Choroid plexus epithelial cell (primary cell): Measurements from ENCODE around the gene B3GNT8.
"Not testable (repeated sequence)": the region's sequence is repeated elsewhere in the genome, so short reads cannot be mapped to it uniquely, and the experiment has no call there.

Experiments
- DNase-seq: peaks from one replicate; pipeline ENCODE4 v3.0.0-alpha.2; 2010; ENCODE audit warnings: low read depth
- H3K4me3 ChIP-seq: 2 replicates; pipeline ENCODE4 v1.5.1; 2011; ENCODE audit warnings: low read depth, mild to moderate bottlenecking, control low read depth, low read length, moderate library complexity
- TF ChIP-seq, protein P1 (sequence below): conservative IDR thresholded peaks from 2 replicates; pipeline ENCODE4 v1.5.1; 2011; ENCODE audit warnings: low read depth, mild to moderate bottlenecking, control low read depth, inconsistent platforms, low read length, moderate library complexity

The B3GNT8 gene

DNA sequence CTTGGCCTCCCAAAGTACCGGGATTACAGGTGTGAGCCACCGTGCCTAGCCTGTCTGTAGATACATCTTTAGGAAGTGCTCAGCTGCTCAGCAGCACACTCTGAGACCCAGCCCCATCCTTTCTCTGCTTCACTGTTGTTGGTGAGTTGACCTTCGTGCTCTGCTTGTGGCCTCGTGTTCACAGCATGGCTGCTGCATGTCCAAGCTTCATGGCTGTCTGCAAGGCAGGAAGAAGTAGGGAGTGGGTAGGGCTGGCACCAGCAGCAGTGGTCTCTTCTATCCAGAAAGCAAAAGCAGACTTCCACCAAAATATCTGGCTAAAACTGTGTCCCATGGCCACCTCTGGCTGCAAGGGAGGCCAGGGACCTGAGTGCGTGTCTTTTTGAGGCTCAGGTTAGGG is 14.2 kb downstream of the B3GNT8 start:
- TF ChIP-seq, protein P1, sequence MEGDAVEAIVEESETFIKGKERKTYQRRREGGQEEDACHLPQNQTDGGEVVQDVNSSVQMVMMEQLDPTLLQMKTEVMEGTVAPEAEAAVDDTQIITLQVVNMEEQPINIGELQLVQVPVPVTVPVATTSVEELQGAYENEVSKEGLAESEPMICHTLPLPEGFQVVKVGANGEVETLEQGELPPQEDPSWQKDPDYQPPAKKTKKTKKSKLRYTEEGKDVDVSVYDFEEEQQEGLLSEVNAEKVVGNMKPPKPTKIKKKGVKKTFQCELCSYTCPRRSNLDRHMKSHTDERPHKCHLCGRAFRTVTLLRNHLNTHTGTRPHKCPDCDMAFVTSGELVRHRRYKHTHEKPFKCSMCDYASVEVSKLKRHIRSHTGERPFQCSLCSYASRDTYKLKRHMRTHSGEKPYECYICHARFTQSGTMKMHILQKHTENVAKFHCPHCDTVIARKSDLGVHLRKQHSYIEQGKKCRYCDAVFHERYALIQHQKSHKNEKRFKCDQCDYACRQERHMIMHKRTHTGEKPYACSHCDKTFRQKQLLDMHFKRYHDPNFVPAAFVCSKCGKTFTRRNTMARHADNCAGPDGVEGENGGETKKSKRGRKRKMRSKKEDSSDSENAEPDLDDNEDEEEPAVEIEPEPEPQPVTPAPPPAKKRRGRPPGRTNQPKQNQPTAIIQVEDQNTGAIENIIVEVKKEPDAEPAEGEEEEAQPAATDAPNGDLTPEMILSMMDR = no peak
- H3K4me3 ChIP-seq = no peak overlapping the region
- no peak for DNase-seq

DNA sequence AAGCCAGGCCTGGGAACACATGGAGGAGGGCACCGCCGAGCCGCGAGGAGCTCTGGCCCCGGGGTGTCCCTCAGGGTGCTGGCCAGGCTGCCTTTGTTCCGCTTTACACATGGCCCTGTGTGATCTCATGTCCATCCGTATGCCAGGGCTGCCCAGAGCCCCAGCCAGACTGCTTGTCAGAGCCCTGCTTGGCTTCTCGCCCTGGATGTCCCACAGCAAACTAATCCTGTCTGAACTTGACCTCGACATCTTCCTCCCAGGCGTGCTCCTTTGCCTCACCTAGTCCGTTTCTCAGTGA is 15.3 kb downstream of the B3GNT8 start:
- H3K4me3 ChIP-seq = no peak overlapping the region
- no peak for DNase-seq
- TF ChIP-seq, protein P1 = no peak

DNA sequence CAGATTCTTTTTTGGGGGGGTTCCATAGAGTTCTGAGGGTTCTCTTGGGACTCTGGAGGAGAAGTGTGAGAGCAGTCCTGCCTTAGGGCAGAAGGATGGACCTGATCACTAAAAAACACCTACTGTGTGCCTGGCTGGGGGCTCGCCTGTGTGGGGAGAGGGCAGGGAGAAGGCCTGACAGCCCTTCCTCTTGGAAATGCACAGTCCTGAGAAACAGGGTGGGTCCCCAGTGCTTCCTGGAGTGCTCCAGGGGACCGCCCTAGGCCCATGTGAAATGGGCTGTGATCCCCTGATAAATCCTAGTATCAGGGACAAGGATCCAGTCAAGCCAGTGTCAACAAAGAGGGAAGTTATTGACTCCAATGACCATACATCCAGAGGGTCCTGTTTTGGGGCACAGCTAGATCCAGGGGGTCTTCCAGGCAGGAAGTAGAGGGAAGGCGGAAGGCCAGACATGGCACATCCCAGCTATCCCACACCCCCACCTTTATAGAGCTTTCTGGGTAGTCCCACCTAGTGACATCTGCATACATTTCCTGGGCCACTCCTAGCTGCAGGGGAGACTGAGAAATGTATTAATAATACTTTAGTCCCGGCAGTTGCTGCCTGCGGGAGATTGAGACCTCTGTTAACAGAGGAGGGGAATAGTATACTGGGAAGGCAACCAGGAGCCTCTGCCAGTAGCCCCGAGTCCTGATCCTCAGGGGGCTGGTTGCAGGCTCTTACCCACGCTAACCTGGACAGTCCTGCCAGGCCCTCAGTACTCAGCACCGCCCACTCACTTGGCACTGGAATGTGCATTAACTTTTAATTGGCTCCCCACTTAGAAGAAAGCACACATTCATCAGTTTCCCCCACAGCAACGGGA is 15.8 kb downstream of the B3GNT8 start:
- TF ChIP-seq, protein P1 = no peak
- no peak for DNase-seq
- no peak overlapping the region for H3K4me3 ChIP-seq

DNA sequence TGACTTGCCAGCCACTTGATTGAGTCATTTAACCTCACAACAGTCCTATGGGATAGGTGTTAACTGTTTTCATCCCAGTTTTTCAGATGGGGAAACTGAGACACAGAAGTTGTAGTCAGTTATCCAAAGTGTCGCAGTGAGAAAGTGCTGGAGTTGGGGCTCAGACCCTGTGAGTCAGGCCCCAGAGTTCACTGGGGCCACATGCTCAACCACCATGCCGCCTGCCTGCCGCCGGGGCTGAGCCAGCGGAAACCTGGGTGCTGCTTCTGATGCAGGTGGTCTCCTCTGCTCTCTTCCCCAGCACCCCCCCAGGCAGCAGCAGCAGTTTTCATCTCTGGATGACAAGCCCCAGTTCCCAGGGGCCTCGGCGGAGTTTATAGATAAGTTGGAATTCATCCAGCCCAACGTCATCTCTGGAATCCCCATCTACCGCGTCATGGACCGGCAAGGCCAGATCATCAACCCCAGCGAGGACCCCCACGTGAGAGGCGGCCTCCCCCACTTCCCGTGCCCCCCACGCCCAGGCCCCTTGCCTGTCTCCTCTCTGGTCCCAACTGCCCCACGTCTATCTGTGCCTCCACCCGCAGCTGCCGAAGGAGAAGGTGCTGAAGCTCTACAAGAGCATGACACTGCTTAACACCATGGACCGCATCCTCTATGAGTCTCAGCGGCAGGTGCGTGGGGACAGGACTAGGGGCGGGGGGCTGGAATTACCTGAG is 16.7 kb downstream of the B3GNT8 start:
- H3K4me3 ChIP-seq = no peak overlapping the region
- TF ChIP-seq, protein P1 = no peak
- no peak for DNase-seq

DNA sequence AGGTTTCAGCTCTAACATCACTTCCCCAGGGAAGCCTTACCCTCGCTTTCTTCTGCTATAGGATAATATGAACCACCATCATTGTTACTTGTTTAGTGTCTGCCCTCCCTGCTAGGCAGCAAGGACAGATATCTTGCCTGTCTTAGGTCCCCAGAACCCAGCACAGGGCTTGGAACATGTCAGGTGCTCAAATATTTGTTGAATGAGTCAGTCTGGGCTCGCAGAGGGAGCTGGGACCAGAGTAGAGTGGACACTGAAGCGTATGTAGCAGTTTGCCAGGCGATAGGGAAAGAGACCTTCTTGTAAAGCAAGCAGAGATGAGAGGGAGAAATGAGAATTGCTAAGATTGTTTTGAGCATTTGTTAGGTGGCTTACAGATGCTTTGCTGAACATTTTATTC is 17.9 kb downstream of the B3GNT8 start:
- H3K4me3 ChIP-seq = no peak overlapping the region
- DNase-seq = peak; percentile 72
- TF ChIP-seq, protein P1 = no peak

DNA sequence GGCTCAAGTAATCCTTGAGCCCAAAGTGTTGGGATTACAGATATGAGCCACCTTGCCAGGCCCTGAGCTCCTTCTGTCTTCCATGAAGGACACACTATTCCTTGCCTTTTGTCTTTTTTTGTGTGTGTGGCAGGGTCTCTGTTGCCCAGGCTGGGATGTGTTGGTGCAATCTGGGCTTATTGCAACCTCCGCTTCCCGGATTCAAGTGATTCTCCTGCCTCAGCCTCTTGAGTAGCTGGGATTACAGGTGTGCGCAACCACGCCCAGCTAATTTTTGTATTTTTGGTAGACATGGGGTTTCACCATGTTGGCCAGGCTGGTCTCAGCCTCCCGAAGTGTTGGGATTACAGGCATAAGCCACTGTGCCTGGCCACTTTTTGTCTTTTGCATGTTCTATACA is 18.3 kb downstream of the B3GNT8 start:
- DNase-seq, H3K4me3 ChIP-seq: not testable (repeated sequence)

DNA sequence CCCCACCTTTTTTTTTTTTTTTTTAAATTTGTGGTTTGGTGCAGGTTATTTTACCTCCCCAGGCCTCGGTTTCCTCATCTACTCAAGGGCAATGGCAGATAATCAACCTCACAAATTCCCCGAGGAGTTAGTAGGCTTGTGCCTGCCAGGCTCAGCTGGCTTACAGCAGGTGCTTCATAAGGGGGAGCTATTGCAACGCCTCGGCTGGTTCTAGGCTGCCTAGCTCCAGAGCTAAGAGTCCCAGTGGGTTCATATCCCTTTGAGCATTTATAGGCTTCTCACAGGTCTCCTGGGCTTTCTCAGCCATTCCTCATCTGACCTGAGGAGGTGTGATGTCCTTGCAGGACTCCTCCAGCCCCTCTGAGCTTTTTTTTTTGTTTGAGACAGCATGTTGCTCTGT is 18.9 kb downstream of the B3GNT8 start:
- TF ChIP-seq, protein P1 = no peak
- no peak for DNase-seq
- H3K4me3 ChIP-seq = no peak overlapping the region
